Lower leg skin (tissue), 3 donors: Measurements from ENCODE around the gene INSRR.
A peak's percentile ranks its signal among the peaks of the same experiment; 100 is the strongest.

Experiments
- POLR2A ChIP-seq, 2 donors: fragments of 450-650 bp; IDR thresholded peaks; one replicate each; pipeline ENCODE4 v1.6.1; 2016 to 2017; ENCODE audit warnings: antibody characterized with exemption in 2 of 2, mild to moderate bottlenecking in 1 of 2, moderate library complexity in 1 of 2
- TF ChIP-seq, protein P1 (sequence below), 3 donors: fragments of 450-650 bp; IDR thresholded peaks; one replicate each; pipeline ENCODE4 v1.5.1; 2016; ENCODE audit warnings: antibody characterized with exemption in 3 of 3, mild to moderate bottlenecking in 3 of 3, moderate library complexity in 2 of 3

DNA sequence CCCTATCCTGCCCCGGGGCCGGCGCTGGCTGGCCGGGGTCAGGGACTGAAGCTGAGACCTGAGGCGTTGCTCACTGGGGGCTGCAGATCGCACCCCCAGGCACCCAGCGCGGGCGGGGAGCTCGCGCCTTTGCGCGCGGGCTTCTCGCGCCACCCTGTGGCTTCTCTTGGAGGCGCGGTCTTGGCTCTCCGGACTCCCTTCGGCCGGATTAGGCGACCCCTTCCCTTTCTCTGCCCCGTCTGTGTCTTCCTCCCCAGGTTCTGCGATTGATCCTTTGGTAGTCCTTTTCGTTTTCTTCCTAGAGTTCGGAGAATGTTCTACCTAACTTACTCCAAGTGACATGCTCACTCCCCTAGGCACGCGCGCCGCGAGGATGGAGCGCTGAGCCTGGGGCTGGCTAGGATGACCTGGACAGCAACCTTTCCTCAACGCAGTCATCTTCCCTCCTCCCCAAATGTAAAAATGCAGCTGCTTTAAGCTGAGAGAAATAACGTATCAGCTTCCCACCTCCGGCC is 1.3 kb upstream of the INSRR start:
- TF ChIP-seq, protein P1, sequence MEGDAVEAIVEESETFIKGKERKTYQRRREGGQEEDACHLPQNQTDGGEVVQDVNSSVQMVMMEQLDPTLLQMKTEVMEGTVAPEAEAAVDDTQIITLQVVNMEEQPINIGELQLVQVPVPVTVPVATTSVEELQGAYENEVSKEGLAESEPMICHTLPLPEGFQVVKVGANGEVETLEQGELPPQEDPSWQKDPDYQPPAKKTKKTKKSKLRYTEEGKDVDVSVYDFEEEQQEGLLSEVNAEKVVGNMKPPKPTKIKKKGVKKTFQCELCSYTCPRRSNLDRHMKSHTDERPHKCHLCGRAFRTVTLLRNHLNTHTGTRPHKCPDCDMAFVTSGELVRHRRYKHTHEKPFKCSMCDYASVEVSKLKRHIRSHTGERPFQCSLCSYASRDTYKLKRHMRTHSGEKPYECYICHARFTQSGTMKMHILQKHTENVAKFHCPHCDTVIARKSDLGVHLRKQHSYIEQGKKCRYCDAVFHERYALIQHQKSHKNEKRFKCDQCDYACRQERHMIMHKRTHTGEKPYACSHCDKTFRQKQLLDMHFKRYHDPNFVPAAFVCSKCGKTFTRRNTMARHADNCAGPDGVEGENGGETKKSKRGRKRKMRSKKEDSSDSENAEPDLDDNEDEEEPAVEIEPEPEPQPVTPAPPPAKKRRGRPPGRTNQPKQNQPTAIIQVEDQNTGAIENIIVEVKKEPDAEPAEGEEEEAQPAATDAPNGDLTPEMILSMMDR (IDR thresholded peaks at IDR 0.05) = peak in 1 of 3 donors; percentile 13
- TF ChIP-seq POLR2A (IDR thresholded peaks at IDR 0.05) = no peak
